HG03469 (cell line): ENCODE results near the gene CLMN.

Source experiments
- ATAC-seq: cut with Tn5 transposase; IDR thresholded peaks from one replicate; pipeline ENCODE4 v1.9.1; 2021; ENCODE audit warnings: mild to moderate bottlenecking, moderate library complexity, moderate number of reproducible peaks; ENCODE audit not compliant: unreplicated experiment

CLMN gene

GRCh38 chr14:95199298-95199983 lies 120.3 kb downstream of the CLMN start:
- ATAC-seq: no peak

GRCh38 chr14:95198320-95198719 lies 121.4 kb downstream of the CLMN start:
- no peak for ATAC-seq

GRCh38 chr14:95197551-95197950 lies 122.2 kb downstream of the CLMN start:
- no peak for ATAC-seq

GRCh38 chr14:95196826-95197545 lies 122.7 kb downstream of the CLMN start:
- no peak for ATAC-seq

GRCh38 chr14:95196268-95196667 lies 123.4 kb downstream of the CLMN start:
- no peak for ATAC-seq

GRCh38 chr14:95195031-95195430 lies 124.7 kb downstream of the CLMN start:
- no peak for ATAC-seq

- ATAC-seq: no peak
These were observed 126.6 kb downstream of the CLMN start for GRCh38 chr14:95193081-95193480.

- ATAC-seq: no peak
These were observed 127.4 kb downstream of the CLMN start for GRCh38 chr14:95192311-95192710.

- no peak for ATAC-seq
These were observed 128.1 kb downstream of the CLMN start for GRCh38 chr14:95191445-95192199.

GRCh38 chr14:95190857-95191256 lies 128.9 kb downstream of the CLMN start:
- no peak for ATAC-seq

GRCh38 chr14:95190346-95190840 lies 129.3 kb downstream of the CLMN start:
- no peak for ATAC-seq

- no peak for ATAC-seq
These were observed 130.2 kb downstream of the CLMN start for GRCh38 chr14:95189367-95190132.

- no peak for ATAC-seq
These were observed 131.3 kb downstream of the CLMN start for GRCh38 chr14:95188380-95188779.

GRCh38 chr14:95185767-95186392 lies 133.8 kb downstream of the CLMN start:
- ATAC-seq: no peak

GRCh38 chr14:95185033-95185766 lies 134.5 kb downstream of the CLMN start:
- no peak for ATAC-seq

GRCh38 chr14:95184413-95184790 lies 135.3 kb downstream of the CLMN start:
- no peak for ATAC-seq

- no peak for ATAC-seq
These were observed 135.9 kb downstream of the CLMN start for GRCh38 chr14:95183532-95184412.

GRCh38 chr14:95183082-95183481 lies 136.6 kb downstream of the CLMN start:
- ATAC-seq: no peak

- ATAC-seq: no peak
These were observed 137.3 kb downstream of the CLMN start for GRCh38 chr14:95182379-95182778.
